Stimulated activated CD8-positive, alpha-beta memory T cell treated with anti-CD3 and anti-CD28 coated beads, Interleukin-7, amount 100 ng/mL, for 4 hours (primary cell): ENCODE measurements around the gene NME7.

Source experiments
- DNase-seq, 2 donors: peaks; one replicate each; pipeline ENCODE4 v3.0.0-alpha.2; 2020; ENCODE audit warnings: low read depth in 2 of 2

Gene NME7

DNA sequence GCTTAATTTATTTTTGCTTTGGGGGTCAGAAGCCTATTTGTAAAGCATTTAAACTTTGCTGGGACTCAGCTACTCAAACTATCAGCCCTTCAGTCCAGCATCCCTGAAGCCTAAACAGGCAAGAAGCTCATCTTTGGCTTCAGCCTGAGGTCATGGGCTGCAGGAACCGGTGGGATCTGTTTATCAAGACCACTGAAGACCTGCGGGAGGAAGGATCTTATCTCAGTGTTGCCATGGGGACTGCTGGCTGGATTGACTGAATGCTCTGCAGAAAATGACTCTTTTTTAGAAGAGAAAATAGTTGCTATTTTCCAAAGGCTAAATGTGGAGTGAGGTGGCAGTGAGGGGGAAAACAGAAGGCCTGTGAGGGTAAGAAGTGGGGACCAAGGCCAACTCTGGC lies 281.7 kb downstream of the NME7 start:
- DNase-seq = no peak
